GM12801 (cell line): ENCODE data around the gene FBLN2.

Experiments used
- CTCF ChIP-seq: IDR thresholded peaks from one replicate; pipeline ENCODE4 v1.5.1; 2011; ENCODE audit warnings: control low read depth; ENCODE audit not compliant: insufficient read length; ENCODE audit errors: extremely low read depth

Gene FBLN2

GRCh38 chr3:13593615-13594014 is 44.7 kb downstream of the FBLN2 start:
- no peak for TF ChIP-seq CTCF

GRCh38 chr3:13594146-13594545 is 45.2 kb downstream of the FBLN2 start:
- no peak for TF ChIP-seq CTCF

GRCh38 chr3:13594991-13595421 is 46.1 kb downstream of the FBLN2 start:
- no peak for TF ChIP-seq CTCF

- TF ChIP-seq CTCF = no peak
These were observed 46.6 kb downstream of the FBLN2 start for GRCh38 chr3:13595485-13595884.

- no peak for TF ChIP-seq CTCF
These were observed 47.7 kb downstream of the FBLN2 start for GRCh38 chr3:13596426-13597205.

GRCh38 chr3:13597661-13598060 is 48.7 kb downstream of the FBLN2 start:
- TF ChIP-seq CTCF = no peak

GRCh38 chr3:13598201-13598600 is 49.3 kb downstream of the FBLN2 start:
- no peak for TF ChIP-seq CTCF
